Measurements from ENCODE around the gene SAV1. TPM values are rescaled to one million over a fixed set of nuclear protein-coding genes. Genes with fewer than 3 reads are reported as not detected.

The SAV1 gene
- total and polyA plus RNA-seq, 2 experiments from 2014 or later, result 74.2 to 82.8 TPM

DNA sequence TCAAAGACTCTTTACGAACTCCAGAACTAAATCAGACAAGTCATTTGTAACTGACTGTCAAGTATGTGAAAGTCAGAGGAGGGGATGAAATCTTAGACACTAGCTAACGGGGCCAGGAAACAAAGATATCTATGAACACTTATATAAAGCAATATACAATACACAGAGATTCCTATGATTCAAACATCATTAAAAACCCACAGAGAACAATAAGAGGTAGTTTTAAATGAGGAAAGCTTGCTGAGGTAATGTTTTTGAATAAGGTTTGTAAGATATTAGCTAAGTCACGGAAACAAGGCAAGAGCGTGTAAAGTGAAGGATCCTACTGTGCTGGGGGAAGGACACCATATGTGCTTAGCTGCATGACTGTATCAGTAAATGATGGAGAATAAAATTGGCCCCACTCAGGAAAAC, 36.7 kb downstream of the SAV1 start:
- no peak overlapping the region for H2AFZ ChIP-seq

More for the DNA sequence above, 36.7 kb downstream of the SAV1 start:
- no peaks in the 10 kb centered on the region for H3F3A ChIP-seq (replicated peaks; ENCODE audit: low read depth)
- no peaks in the 10 kb centered on the region for H3K4me1 Mint-ChIP-seq
- TF ChIP-seq STAT1 (IDR thresholded peaks at IDR 0.05; ENCODE audit: unreplicated experiment), result no peak
- no peak for TF ChIP-seq EZH2 (IDR thresholded peaks at IDR 0.05; ENCODE audit: low read depth, unreplicated experiment)
- TF ChIP-seq, protein P1, sequence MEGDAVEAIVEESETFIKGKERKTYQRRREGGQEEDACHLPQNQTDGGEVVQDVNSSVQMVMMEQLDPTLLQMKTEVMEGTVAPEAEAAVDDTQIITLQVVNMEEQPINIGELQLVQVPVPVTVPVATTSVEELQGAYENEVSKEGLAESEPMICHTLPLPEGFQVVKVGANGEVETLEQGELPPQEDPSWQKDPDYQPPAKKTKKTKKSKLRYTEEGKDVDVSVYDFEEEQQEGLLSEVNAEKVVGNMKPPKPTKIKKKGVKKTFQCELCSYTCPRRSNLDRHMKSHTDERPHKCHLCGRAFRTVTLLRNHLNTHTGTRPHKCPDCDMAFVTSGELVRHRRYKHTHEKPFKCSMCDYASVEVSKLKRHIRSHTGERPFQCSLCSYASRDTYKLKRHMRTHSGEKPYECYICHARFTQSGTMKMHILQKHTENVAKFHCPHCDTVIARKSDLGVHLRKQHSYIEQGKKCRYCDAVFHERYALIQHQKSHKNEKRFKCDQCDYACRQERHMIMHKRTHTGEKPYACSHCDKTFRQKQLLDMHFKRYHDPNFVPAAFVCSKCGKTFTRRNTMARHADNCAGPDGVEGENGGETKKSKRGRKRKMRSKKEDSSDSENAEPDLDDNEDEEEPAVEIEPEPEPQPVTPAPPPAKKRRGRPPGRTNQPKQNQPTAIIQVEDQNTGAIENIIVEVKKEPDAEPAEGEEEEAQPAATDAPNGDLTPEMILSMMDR (conservative IDR thresholded peaks at IDR 0.05; ENCODE audit: low read depth in 2 of 2), result no peak
- no peak for TF ChIP-seq POLR2AphosphoS5 (IDR thresholded peaks at IDR 0.05; ENCODE audit: low read depth)
- no peak for TF ChIP-seq ZNF331 (CRISPR knock-in tag; IDR thresholded peaks at IDR 0.05; ENCODE audit: low read depth)
- no peak for TF ChIP-seq EZH2phosphoT487 (IDR thresholded peaks at IDR 0.05; ENCODE audit: unreplicated experiment)
- TF ChIP-seq NANOG (IDR thresholded peaks at IDR 0.05; ENCODE audit: borderline replicate concordance), result no peak
- TF ChIP-seq, protein P2, sequence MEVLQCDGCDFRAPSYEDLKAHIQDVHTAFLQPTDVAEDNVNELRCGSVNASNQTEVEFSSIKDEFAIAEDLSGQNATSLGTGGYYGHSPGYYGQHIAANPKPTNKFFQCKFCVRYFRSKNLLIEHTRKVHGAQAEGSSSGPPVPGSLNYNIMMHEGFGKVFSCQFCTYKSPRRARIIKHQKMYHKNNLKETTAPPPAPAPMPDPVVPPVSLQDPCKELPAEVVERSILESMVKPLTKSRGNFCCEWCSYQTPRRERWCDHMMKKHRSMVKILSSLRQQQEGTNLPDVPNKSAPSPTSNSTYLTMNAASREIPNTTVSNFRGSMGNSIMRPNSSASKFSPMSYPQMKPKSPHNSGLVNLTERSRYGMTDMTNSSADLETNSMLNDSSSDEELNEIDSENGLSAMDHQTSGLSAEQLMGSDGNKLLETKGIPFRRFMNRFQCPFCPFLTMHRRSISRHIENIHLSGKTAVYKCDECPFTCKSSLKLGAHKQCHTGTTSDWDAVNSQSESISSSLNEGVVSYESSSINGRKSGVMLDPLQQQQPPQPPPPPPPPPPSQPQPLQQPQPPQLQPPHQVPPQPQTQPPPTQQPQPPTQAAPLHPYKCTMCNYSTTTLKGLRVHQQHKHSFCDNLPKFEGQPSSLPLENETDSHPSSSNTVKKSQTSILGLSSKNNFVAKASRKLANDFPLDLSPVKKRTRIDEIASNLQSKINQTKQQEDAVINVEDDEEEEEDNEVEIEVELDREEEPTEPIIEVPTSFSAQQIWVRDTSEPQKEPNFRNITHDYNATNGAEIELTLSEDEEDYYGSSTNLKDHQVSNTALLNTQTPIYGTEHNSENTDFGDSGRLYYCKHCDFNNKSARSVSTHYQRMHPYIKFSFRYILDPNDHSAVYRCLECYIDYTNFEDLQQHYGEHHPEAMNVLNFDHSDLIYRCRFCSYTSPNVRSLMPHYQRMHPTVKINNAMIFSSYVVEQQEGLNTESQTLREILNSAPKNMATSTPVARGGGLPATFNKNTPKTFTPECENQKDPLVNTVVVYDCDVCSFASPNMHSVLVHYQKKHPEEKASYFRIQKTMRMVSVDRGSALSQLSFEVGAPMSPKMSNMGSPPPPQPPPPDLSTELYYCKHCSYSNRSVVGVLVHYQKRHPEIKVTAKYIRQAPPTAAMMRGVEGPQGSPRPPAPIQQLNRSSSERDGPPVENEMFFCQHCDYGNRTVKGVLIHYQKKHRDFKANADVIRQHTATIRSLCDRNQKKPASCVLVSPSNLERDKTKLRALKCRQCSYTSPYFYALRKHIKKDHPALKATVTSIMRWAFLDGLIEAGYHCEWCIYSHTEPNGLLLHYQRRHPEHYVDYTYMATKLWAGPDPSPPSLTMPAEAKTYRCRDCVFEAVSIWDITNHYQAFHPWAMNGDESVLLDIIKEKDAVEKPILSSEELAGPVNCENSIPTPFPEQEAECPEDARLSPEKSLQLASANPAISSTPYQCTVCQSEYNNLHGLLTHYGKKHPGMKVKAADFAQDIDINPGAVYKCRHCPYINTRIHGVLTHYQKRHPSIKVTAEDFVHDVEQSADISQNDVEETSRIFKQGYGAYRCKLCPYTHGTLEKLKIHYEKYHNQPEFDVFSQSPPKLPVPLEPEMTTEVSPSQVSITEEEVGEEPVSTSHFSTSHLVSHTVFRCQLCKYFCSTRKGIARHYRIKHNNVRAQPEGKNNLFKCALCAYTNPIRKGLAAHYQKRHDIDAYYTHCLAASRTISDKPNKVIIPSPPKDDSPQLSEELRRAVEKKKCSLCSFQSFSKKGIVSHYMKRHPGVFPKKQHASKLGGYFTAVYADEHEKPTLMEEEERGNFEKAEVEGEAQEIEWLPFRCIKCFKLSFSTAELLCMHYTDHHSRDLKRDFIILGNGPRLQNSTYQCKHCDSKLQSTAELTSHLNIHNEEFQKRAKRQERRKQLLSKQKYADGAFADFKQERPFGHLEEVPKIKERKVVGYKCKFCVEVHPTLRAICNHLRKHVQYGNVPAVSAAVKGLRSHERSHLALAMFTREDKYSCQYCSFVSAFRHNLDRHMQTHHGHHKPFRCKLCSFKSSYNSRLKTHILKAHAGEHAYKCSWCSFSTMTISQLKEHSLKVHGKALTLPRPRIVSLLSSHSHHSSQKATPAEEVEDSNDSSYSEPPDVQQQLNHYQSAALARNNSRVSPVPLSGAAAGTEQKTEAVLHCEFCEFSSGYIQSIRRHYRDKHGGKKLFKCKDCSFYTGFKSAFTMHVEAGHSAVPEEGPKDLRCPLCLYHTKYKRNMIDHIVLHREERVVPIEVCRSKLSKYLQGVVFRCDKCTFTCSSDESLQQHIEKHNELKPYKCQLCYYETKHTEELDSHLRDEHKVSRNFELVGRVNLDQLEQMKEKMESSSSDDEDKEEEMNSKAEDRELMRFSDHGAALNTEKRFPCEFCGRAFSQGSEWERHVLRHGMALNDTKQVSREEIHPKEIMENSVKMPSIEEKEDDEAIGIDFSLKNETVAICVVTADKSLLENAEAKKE (CRISPR knock-in tag; IDR thresholded peaks at IDR 0.05), result no peak
- TF ChIP-seq CREB1 (CRISPR knock-in tag; IDR thresholded peaks at IDR 0.05; ENCODE audit: low read depth), result no peak
- TF ChIP-seq ZNF114 (CRISPR knock-in tag; IDR thresholded peaks at IDR 0.05), result no peak
- TF ChIP-seq JUNB (IDR thresholded peaks at IDR 0.05; ENCODE audit: unreplicated experiment), result no peak
- TF ChIP-seq, protein P3, sequence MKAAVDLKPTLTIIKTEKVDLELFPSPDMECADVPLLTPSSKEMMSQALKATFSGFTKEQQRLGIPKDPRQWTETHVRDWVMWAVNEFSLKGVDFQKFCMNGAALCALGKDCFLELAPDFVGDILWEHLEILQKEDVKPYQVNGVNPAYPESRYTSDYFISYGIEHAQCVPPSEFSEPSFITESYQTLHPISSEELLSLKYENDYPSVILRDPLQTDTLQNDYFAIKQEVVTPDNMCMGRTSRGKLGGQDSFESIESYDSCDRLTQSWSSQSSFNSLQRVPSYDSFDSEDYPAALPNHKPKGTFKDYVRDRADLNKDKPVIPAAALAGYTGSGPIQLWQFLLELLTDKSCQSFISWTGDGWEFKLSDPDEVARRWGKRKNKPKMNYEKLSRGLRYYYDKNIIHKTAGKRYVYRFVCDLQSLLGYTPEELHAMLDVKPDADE (IDR thresholded peaks at IDR 0.05), result no peak
- TF ChIP-seq, protein P4, sequence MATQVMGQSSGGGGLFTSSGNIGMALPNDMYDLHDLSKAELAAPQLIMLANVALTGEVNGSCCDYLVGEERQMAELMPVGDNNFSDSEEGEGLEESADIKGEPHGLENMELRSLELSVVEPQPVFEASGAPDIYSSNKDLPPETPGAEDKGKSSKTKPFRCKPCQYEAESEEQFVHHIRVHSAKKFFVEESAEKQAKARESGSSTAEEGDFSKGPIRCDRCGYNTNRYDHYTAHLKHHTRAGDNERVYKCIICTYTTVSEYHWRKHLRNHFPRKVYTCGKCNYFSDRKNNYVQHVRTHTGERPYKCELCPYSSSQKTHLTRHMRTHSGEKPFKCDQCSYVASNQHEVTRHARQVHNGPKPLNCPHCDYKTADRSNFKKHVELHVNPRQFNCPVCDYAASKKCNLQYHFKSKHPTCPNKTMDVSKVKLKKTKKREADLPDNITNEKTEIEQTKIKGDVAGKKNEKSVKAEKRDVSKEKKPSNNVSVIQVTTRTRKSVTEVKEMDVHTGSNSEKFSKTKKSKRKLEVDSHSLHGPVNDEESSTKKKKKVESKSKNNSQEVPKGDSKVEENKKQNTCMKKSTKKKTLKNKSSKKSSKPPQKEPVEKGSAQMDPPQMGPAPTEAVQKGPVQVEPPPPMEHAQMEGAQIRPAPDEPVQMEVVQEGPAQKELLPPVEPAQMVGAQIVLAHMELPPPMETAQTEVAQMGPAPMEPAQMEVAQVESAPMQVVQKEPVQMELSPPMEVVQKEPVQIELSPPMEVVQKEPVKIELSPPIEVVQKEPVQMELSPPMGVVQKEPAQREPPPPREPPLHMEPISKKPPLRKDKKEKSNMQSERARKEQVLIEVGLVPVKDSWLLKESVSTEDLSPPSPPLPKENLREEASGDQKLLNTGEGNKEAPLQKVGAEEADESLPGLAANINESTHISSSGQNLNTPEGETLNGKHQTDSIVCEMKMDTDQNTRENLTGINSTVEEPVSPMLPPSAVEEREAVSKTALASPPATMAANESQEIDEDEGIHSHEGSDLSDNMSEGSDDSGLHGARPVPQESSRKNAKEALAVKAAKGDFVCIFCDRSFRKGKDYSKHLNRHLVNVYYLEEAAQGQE (IDR thresholded peaks at IDR 0.05; ENCODE audit: unreplicated experiment), result no peak
- no peaks in the 10 kb centered on the region for H3K9me2 ChIP-seq (ENCODE audit: insufficient read depth)
- H3K4me3 ChIP-seq, result no peak overlapping the region
- H3K27ac ChIP-seq (ENCODE audit: low read depth), result peak overlapping the region; percentile 9; the same call in 1 of the 2 replicates
- ATAC-seq (no peak), DNase-seq (ENCODE audit: low spot score) (no peak)
- H3K79me2 ChIP-seq (replicated peaks; ENCODE audit: insufficient read depth), result no peaks in the 10 kb centered on the region; the same call in 1 of the 2 replicates
- H4K20me1 ChIP-seq (replicated peaks; ENCODE audit: insufficient read depth), result no peaks in the 10 kb centered on the region
- peaks cover 6% of the 10 kb centered on the region; the same call in 2 of the 3 replicates for H3K36me3 Mint-ChIP-seq (ENCODE audit: low read depth)
- H3K4me3 Mint-ChIP-seq, result no peak overlapping the region
- no peak overlapping the region for H3K27ac Mint-ChIP-seq
- no peak overlapping the region for H3K4me2 ChIP-seq
- no peaks in the 10 kb centered on the region for H3K4me1 ChIP-seq (ENCODE audit: insufficient read depth)
- H3K27me3 Mint-ChIP-seq (ENCODE audit: insufficient read depth, low read depth, poor library complexity), result no peaks in the 10 kb centered on the region
- no peaks in the 10 kb centered on the region for H3K27me3 ChIP-seq (ENCODE audit: insufficient read depth)
- no peaks in the 10 kb centered on the region for H3K9me3 Mint-ChIP-seq
- H3K36me3 ChIP-seq (ENCODE audit: insufficient read depth), result peaks cover 16% of the 10 kb centered on the region

Measured in GM23338 (cell line).